Spinal cord (tissue), 10 donors: ENCODE results near the gene IQCK. TPM values are rescaled to one million over a fixed set of nuclear protein-coding genes. Genes with fewer than 3 reads are reported as not detected.

ENCODE experiments used
- DNase-seq, 6 donors: peaks; one replicate each; pipeline versions ENCODE4 v3.0.0 to v3.0.0-alpha.2; 2013 to 2015; ENCODE audit warnings: low spot score in 6 of 6, low read depth in 4 of 6
- H3K27ac ChIP-seq: one replicate; pipeline ENCODE4 v1.5.1; 2013; ENCODE audit warnings: low read depth, low read length, control low read depth
- H3K27me3 ChIP-seq: one replicate; pipeline ENCODE4 v1.6.1; 2013; ENCODE audit warnings: low read length; ENCODE audit not compliant: control insufficient read depth, insufficient read depth
- H3K36me3 ChIP-seq: one replicate; pipeline ENCODE4 v1.6.1; 2013; ENCODE audit warnings: low read length; ENCODE audit not compliant: control insufficient read depth, insufficient read depth
- H3K4me1 ChIP-seq: one replicate; pipeline ENCODE4 v1.6.1; 2013; ENCODE audit warnings: low read length; ENCODE audit not compliant: control insufficient read depth, insufficient read depth
- H3K4me3 ChIP-seq: one replicate; pipeline ENCODE4 v1.5.1; 2013; ENCODE audit warnings: low read depth, low read length, control low read depth
- H3K9me3 ChIP-seq: one replicate; pipeline ENCODE4 v1.6.1; 2013; ENCODE audit warnings: low read length; ENCODE audit not compliant: control insufficient read depth, insufficient read depth
- WGBS: methylation state at CpG from one replicate; pipeline ENCODE4 v1.1.5; 2013; ENCODE audit warnings: missing lambda C conversion rate; ENCODE audit not compliant: insufficient coverage; 5-methylcytosine and 5-hydroxymethylcytosine counted together
- polyA plus RNA-seq, 2 donors: library from polyadenylated mRNA; unstranded; fragments of 120-200 nt; gene quantifications; one replicate each; pipeline ENCODE4 v1.2.1, GENCODE V29; 2013; ENCODE audit not compliant: insufficient read length in 2 of 2
- total RNA-seq, 2 donors: library from RNA; depleted of rRNA in 1 of 2; stranded (reverse); fragments of 120-200 nt in 1 of 2; fragments of >200 nt in 1 of 2; gene quantifications; one replicate each; pipeline versions ENCODE4 v1.2.3 to v1.2.4, GENCODE V29; 2013 to 2014
- donor health status: healthy.

The IQCK gene
- total and polyA plus RNA-seq, 4 donors: 12.0 to 25.5 (median 19.0) TPM

- Histone ChIP-seq H3K27ac (no peak overlapping the region), H3K27me3 (no peaks in the 10 kb centered on the region), H3K9me3 (no peaks in the 10 kb centered on the region), H3K4me1 (peaks cover 15% of the 10 kb centered on the region), H3K36me3 (peaks cover 5% of the 10 kb centered on the region), H3K4me3 (no peak overlapping the region)
- WGBS: 38% methylated on average over 3 of the region's 6 CpGs
- DNase-seq: peak in 4 of 6 donors; percentile 54 to 86 (median 63)
Measured at GRCh38 chr16:19765860-19766553, 47.9 kb downstream of the IQCK start.

- Histone ChIP-seq H3K4me1 (peaks cover 15% of the 10 kb centered on the region), H3K27ac (no peak overlapping the region), H3K27me3 (no peaks in the 10 kb centered on the region), H3K9me3 (no peaks in the 10 kb centered on the region), H3K36me3 (peaks cover 5% of the 10 kb centered on the region), H3K4me3 (no peak overlapping the region)
- no peak for DNase-seq
- 96% methylated on average over 3 of the region's 3 CpGs for WGBS
Measured at GRCh38 chr16:19766554-19766884, 48.4 kb downstream of the IQCK start.

GRCh38 chr16:19766988-19767387, 48.9 kb downstream of the IQCK start:
- H3K27ac ChIP-seq: no peak overlapping the region
- H3K4me3 ChIP-seq: no peak overlapping the region
- 97% methylated on average over 8 of the region's 9 CpGs for WGBS
- DNase-seq: no peak
- H3K36me3 ChIP-seq: peaks cover 5% of the 10 kb centered on the region
- H3K9me3 ChIP-seq: no peaks in the 10 kb centered on the region
- H3K4me1 ChIP-seq: peaks cover 15% of the 10 kb centered on the region
- H3K27me3 ChIP-seq: no peaks in the 10 kb centered on the region

- H3K27me3 ChIP-seq: no peaks in the 10 kb centered on the region
- H3K4me1 ChIP-seq: peaks cover 15% of the 10 kb centered on the region
- H3K36me3 ChIP-seq: peaks cover 5% of the 10 kb centered on the region
- DNase-seq: no peak
- H3K4me3 ChIP-seq: no peak overlapping the region
- H3K9me3 ChIP-seq: no peaks in the 10 kb centered on the region
- 93% methylated on average over 5 of the region's 13 CpGs for WGBS
- H3K27ac ChIP-seq: no peak overlapping the region
Measured at GRCh38 chr16:19767497-19767896, 49.4 kb downstream of the IQCK start.

GRCh38 chr16:19769239-19769638, 51.2 kb downstream of the IQCK start:
- no peaks in the 10 kb centered on the region for H3K27me3 ChIP-seq
- H3K27ac ChIP-seq: no peak overlapping the region

GRCh38 chr16:19771040-19771439, 53.0 kb downstream of the IQCK start:
- Histone ChIP-seq H3K27me3 (no peaks in the 10 kb centered on the region), H3K36me3 (peaks cover 5% of the 10 kb centered on the region), H3K27ac (no peak overlapping the region), H3K9me3 (no peaks in the 10 kb centered on the region), H3K4me1 (peaks cover 14% of the 10 kb centered on the region), H3K4me3 (no peak overlapping the region)
- DNase-seq: peak in 1 of 6 donors; percentile 18
- WGBS: 69% methylated on average over 2 of the region's 3 CpGs

More at GRCh38 chr16:19769239-19769638, 51.2 kb downstream of the IQCK start:
- Histone ChIP-seq H3K36me3 (peaks cover 5% of the 10 kb centered on the region), H3K4me3 (no peak overlapping the region), H3K4me1 (peaks cover 15% of the 10 kb centered on the region), H3K9me3 (no peaks in the 10 kb centered on the region)
- 100% methylated on average over 2 of the region's 4 CpGs for WGBS
- no peak for DNase-seq

- 12% methylated on average over 3 of the region's 4 CpGs for WGBS
- Histone ChIP-seq H3K9me3 (no peaks in the 10 kb centered on the region), H3K27ac (no peak overlapping the region), H3K27me3 (no peaks in the 10 kb centered on the region), H3K36me3 (peaks cover 5% of the 10 kb centered on the region), H3K4me1 (peaks cover 7% of the 10 kb centered on the region), H3K4me3 (no peak overlapping the region)
- peak in 2 of 6 donors; percentile 36 to 89 for DNase-seq
Measured at GRCh38 chr16:19771796-19772195, 53.7 kb downstream of the IQCK start.

GRCh38 chr16:19774024-19774423, 56.0 kb downstream of the IQCK start:
- Histone ChIP-seq H3K27ac (no peak overlapping the region), H3K9me3 (no peaks in the 10 kb centered on the region), H3K4me3 (no peak overlapping the region), H3K4me1 (peaks cover 3% of the 10 kb centered on the region), H3K36me3 (no peaks in the 10 kb centered on the region), H3K27me3 (no peaks in the 10 kb centered on the region)
- no CpG with 5 or more reads among the region's 2 CpGs for WGBS
- DNase-seq: no peak

- H3K27me3 ChIP-seq: no peaks in the 10 kb centered on the region
- 97% methylated on average over 3 of the region's 3 CpGs for WGBS
- H3K36me3 ChIP-seq: no peaks in the 10 kb centered on the region
- no peak overlapping the region for H3K4me3 ChIP-seq
- H3K9me3 ChIP-seq: no peaks in the 10 kb centered on the region
- no peak overlapping the region for H3K27ac ChIP-seq
- H3K4me1 ChIP-seq: peaks cover 3% of the 10 kb centered on the region
- DNase-seq: no peak
Measured at GRCh38 chr16:19776147-19776546, 58.1 kb downstream of the IQCK start.

GRCh38 chr16:19776565-19776964, 58.5 kb downstream of the IQCK start:
- 100% methylated on average over 1 of the region's 12 CpGs for WGBS
- Histone ChIP-seq H3K27me3 (no peaks in the 10 kb centered on the region), H3K36me3 (no peaks in the 10 kb centered on the region), H3K27ac (no peak overlapping the region), H3K4me1 (peaks cover 3% of the 10 kb centered on the region), H3K4me3 (no peak overlapping the region), H3K9me3 (no peaks in the 10 kb centered on the region)
- no peak for DNase-seq
